Left lung (tissue), 10 donors: ENCODE data around the gene SULT1E1. TPM values are rescaled to one million over a fixed set of nuclear protein-coding genes. Genes with fewer than 3 reads are reported as not detected.

Experiments
- ATAC-seq: fragments of 200-7000 bp; cut with Tn5 transposase; one replicate; pipeline ENCODE4 v1.9.1; 2020; ENCODE audit warnings: moderate library complexity
- DNase-seq, 4 donors: peaks; one replicate each; pipeline ENCODE4 v3.0.0-alpha.2; 2013 to 2020
- H3K27ac ChIP-seq, 2 donors: fragments of 200-600 bp; sonication (generic) in 1 of 2; one replicate each; pipeline versions ENCODE4 v1.5.0 to v1.8.0; 2020 to 2021
- H3K27me3 ChIP-seq, 2 donors: fragments of 200-600 bp; sonication (generic) in 1 of 2; one replicate each; pipeline versions ENCODE4 v1.5.0 to v1.8.0; 2020 to 2021
- H3K36me3 ChIP-seq, 2 donors: fragments of 200-600 bp; sonication (generic) in 1 of 2; one replicate each; pipeline versions ENCODE4 v1.5.0 to v1.8.0; 2020 to 2021
- H3K4me1 ChIP-seq, 2 donors: fragments of 200-600 bp; one replicate each; pipeline ENCODE4 v1.8.0; 2021
- H3K4me3 ChIP-seq, 2 donors: fragments of 200-600 bp; sonication (generic) in 1 of 2; one replicate each; pipeline versions ENCODE4 v1.5.0 to v1.8.0; 2020 to 2021; ENCODE audit warnings: mild to moderate bottlenecking in 1 of 2
- H3K9me3 ChIP-seq, 2 donors: fragments of 200-600 bp; sonication (generic) in 1 of 2; one replicate each; pipeline versions ENCODE4 v1.5.0 to v1.8.0; 2020 to 2021
- CTCF ChIP-seq, 2 donors: fragments of 200-600 bp; sonication (generic) in 1 of 2; IDR thresholded peaks; one replicate each; pipeline versions ENCODE4 v1.5.0 to v1.8.0; 2021; ENCODE audit warnings: antibody characterized with exemption in 2 of 2
- intact Hi-C, 2 donors: fragments of 100-400 bp; cut with DNase I; formaldehyde crosslinking; loops; one replicate each; pipeline versions ENCODE4 v1.11.2 to v1.14.2; 2022
- polyA plus RNA-seq, 6 donors: library from polyadenylated mRNA; unstranded; fragments of 120-200 nt; gene quantifications; one replicate each; pipeline ENCODE4 v1.2.1, GENCODE V29; 2013; ENCODE audit not compliant: insufficient read length in 6 of 6
- total RNA-seq, 2 donors: library from RNA; stranded (reverse); fragmentation: NEBNext Ultra II Directional; extraction: Animal tissue kit (Norgen Biotek cat#: 25700); gene quantifications; one replicate each; pipeline ENCODE4 v1.2.1, GENCODE V29; 2021
- donor health status: DM: no; HTN: yes; CAD: no.
- donor health status: DM: no; HTN: no; CAD: no.

Gene SULT1E1
- total and polyA plus RNA-seq, 8 donors, result 7.7 to 311 (median 192) TPM

- no peaks in the 10 kb centered on the region for H3K36me3 ChIP-seq
- no peaks in the 10 kb centered on the region for H3K4me1 ChIP-seq
- H3K27me3 ChIP-seq, result no peaks in the 10 kb centered on the region
- ATAC-seq, result no peak
- no peak for DNase-seq
- H3K4me3 ChIP-seq, result no peak overlapping the region
- intact Hi-C loops, result loop anchor here in 1 of 2 donors (10.0 kb wide), 1 partner anchor 610 kb away; no protein-coding TSS in a partner anchor
- no peak overlapping the region for H3K27ac ChIP-seq
- TF ChIP-seq CTCF (IDR thresholded peaks at IDR 0.05), result no peak
- H3K9me3 ChIP-seq, result no peaks in the 10 kb centered on the region
Measured at GRCh38 chr4:69894721-69895120, 34.8 kb upstream of the SULT1E1 start.

- Histone ChIP-seq H3K27me3 (no peaks in the 10 kb centered on the region), H3K27ac (no peak overlapping the region), H3K4me3 (no peak overlapping the region), H3K9me3 (no peaks in the 10 kb centered on the region), H3K36me3 (no peaks in the 10 kb centered on the region), H3K4me1 (no peaks in the 10 kb centered on the region)
- DNase-seq, result no peak
- TF ChIP-seq CTCF (IDR thresholded peaks at IDR 0.05), result no peak
- intact Hi-C loops, result loop anchor here in 1 of 2 donors (10.0 kb wide), 1 partner anchor 611 kb away; no protein-coding TSS in a partner anchor
- ATAC-seq, result no peak
Measured at GRCh38 chr4:69894186-69894585, 34.2 kb upstream of the SULT1E1 start.

GRCh38 chr4:69888336-69888735 is 28.4 kb upstream of the SULT1E1 start:
- H3K4me3 ChIP-seq, result no peak overlapping the region
- no peaks in the 10 kb centered on the region for H3K9me3 ChIP-seq
- no peaks in the 10 kb centered on the region for H3K36me3 ChIP-seq
- TF ChIP-seq CTCF (IDR thresholded peaks at IDR 0.05), result no peak
- ATAC-seq (no peak), DNase-seq (no peak)
- no peaks in the 10 kb centered on the region for H3K27me3 ChIP-seq
- intact Hi-C loops, result no loop called here
- H3K27ac ChIP-seq, result no peak overlapping the region
- no peaks in the 10 kb centered on the region for H3K4me1 ChIP-seq

GRCh38 chr4:69882150-69882549 is 22.2 kb upstream of the SULT1E1 start:
- ATAC-seq (no peak), DNase-seq (no peak)
- H3K27me3 ChIP-seq, result no peaks in the 10 kb centered on the region

More at GRCh38 chr4:69882150-69882549, 22.2 kb upstream of the SULT1E1 start:
- Histone ChIP-seq H3K4me1 (no peaks in the 10 kb centered on the region), H3K36me3 (no peaks in the 10 kb centered on the region), H3K27ac (no peak overlapping the region), H3K9me3 (no peaks in the 10 kb centered on the region), H3K4me3 (no peak overlapping the region)
- no peak for TF ChIP-seq CTCF (IDR thresholded peaks at IDR 0.05)
- intact Hi-C loops, result loop anchor here in 1 of 2 donors (5.0 kb wide), 1 partner anchor 195 kb away; no protein-coding TSS in a partner anchor
